ENCODE data around the gene PARD3B.

GRCh38 chr2:204824751-204825453, 279.6 kb downstream of the PARD3B start:
- TF ChIP-seq POLR2A (IDR thresholded peaks at IDR 0.05; ENCODE audit: low read depth, low read length) (no peak), TAF1 (IDR thresholded peaks at IDR 0.05; ENCODE audit: borderline replicate concordance, low read depth, low read length) (no peak)

All from GM12892 (cell line).